Pons (tissue), 1 donor: ENCODE measurements around the gene OR4Q3.
A peak's percentile ranks its signal among the peaks of the same experiment; 100 is the strongest.
"Not testable (repeated sequence)": the region's sequence is repeated elsewhere in the genome, so short reads cannot be mapped to it uniquely, and the experiment has no call there.

ENCODE experiments used
- DNase-seq: peaks from one replicate; pipeline ENCODE4 v3.0.0-alpha.2; 2016; ENCODE audit warnings: low spot score

The OR4Q3 gene

GRCh38 chr14:19743256-19743655 lies at the start of gene OR4Q3:
Gene OR4Q3, plus strand, starts transcription at chr14:19743571.
- no peak for DNase-seq

GRCh38 chr14:19729359-19729758 lies 14.0 kb upstream of the OR4Q3 start:
- DNase-seq: no peak

GRCh38 chr14:19729763-19730162 lies 13.6 kb upstream of the OR4Q3 start:
- no peak for DNase-seq

GRCh38 chr14:19733893-19734292 lies 9.5 kb upstream of the OR4Q3 start:
- DNase-seq: not testable (repeated sequence)

- not testable (repeated sequence) for DNase-seq
These were observed 8.9 kb downstream of the OR4Q3 start for GRCh38 chr14:19752316-19752715.

- DNase-seq: no peak
These were observed 10.8 kb downstream of the OR4Q3 start for GRCh38 chr14:19754172-19754571.

- DNase-seq: not testable (repeated sequence)
These were observed 28.1 kb downstream of the OR4Q3 start for GRCh38 chr14:19771491-19771890.

- DNase-seq: peak; percentile 57
These were observed 28.6 kb downstream of the OR4Q3 start for GRCh38 chr14:19771895-19772430.

- DNase-seq: not testable (repeated sequence)
These were observed 29.1 kb downstream of the OR4Q3 start for GRCh38 chr14:19772454-19772853.

GRCh38 chr14:19773204-19773603 lies 29.8 kb downstream of the OR4Q3 start, which contains the start of gene OR4M1:
Gene OR4M1, plus strand, starts transcription at chr14:19773504. Its CDS starts 6,819 bp downstream, at chr14:19780323.
- DNase-seq: not testable (repeated sequence)

GRCh38 chr14:19775587-19775986 lies 32.2 kb downstream of the OR4Q3 start:
- no peak for DNase-seq

GRCh38 chr14:19785848-19786247 lies 42.5 kb downstream of the OR4Q3 start:
- DNase-seq: not testable (repeated sequence)

GRCh38 chr14:19787318-19787717 lies 43.9 kb downstream of the OR4Q3 start:
- not testable (repeated sequence) for DNase-seq

- not testable (repeated sequence) for DNase-seq
These were observed 44.8 kb downstream of the OR4Q3 start for GRCh38 chr14:19788150-19788549.

- not testable (repeated sequence) for DNase-seq
These were observed 53.2 kb downstream of the OR4Q3 start for GRCh38 chr14:19796520-19797108.
